ENCODE data around the gene GLTPD2. TPM values are rescaled to one million over a fixed set of nuclear protein-coding genes. Genes with fewer than 3 reads are reported as not detected.

GLTPD2 gene
- total RNA-seq, 1 donor from 2014 or later = not detected

GRCh38 chr17:4785311-4786105, 3.3 kb upstream of the GLTPD2 start:
- intact Hi-C loops (cut with DNase I) = loop anchor here (10.0 kb wide), 1 partner anchor 51 kb away; the partner anchor contains the start of genes CXCL16, MED11 and ZMYND15
- ATAC-seq (no peak), DNase-seq (no peak)
- Histone ChIP-seq H3K27me3 (ENCODE audit: low read depth) (peaks cover 48% of the 10 kb centered on the region), H3K27ac (no peak overlapping the region), H3K9me3 (no peaks in the 10 kb centered on the region), H3K4me1 (peaks cover 33% of the 10 kb centered on the region), H3K4me3 (peak overlapping the region; percentile 34), H3K36me3 (no peaks in the 10 kb centered on the region)
- no peak for TF ChIP-seq CTCF (IDR thresholded peaks at IDR 0.05)

- Histone ChIP-seq H3K27me3 (ENCODE audit: low read depth) (peaks cover 44% of the 10 kb centered on the region), H3K4me3 (peak within 1 kb of the TSS; percentile 34), H3K9me3 (no peaks in the 10 kb centered on the region), H3K36me3 (no peaks in the 10 kb centered on the region), H3K4me1 (peaks cover 33% of the 10 kb centered on the region), H3K27ac (no peak within 1 kb of the TSS)
- intact Hi-C loops (cut with DNase I) = loop anchor here (10.0 kb wide), 1 partner anchor 51 kb away; the partner anchor contains the start of genes CXCL16, MED11 and ZMYND15
- DNase-seq (no peak), ATAC-seq (no peak)
- TF ChIP-seq CTCF (IDR thresholded peaks at IDR 0.05) = no peak
Measured at GRCh38 chr17:4786106-4786511, 2.7 kb upstream of the GLTPD2 start, which contains the start of gene VMO1. Gene VMO1, minus strand, starts transcription at chr17:4786364. Its CDS starts 12 bp downstream, at chr17:4786352.

DNA sequence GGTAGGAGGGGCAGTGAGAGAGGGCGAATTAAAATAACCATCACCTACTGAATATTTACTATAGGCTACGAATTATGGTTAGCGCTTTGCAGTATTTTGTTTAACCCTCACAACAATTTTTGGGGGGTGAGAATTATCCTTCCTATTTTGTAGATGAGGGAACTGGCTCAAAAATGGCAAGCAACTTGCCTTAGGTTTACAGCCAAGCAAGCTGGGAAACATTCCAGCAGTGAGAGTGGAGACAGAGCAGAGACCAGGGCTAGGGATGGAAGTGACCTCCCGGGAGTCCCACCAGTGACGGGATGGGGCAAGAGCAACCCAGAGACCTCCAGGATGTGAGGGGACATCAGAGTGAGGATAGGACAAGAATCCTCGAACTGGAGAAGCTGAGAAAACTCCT, 2.2 kb upstream of the GLTPD2 start:
- no peaks in the 10 kb centered on the region for H3K9me3 ChIP-seq
- no peaks in the 10 kb centered on the region for H3K36me3 ChIP-seq
- peaks cover 33% of the 10 kb centered on the region for H3K4me1 ChIP-seq
- DNase-seq = no peak
- intact Hi-C loops (cut with DNase I) = loop anchor here (10.0 kb wide), 1 partner anchor 52 kb away; the partner anchor contains the start of genes CXCL16, MED11 and ZMYND15
- ATAC-seq = no peak
- peak overlapping the region; percentile 34 for H3K4me3 ChIP-seq
- H3K27me3 ChIP-seq (ENCODE audit: low read depth) = peaks cover 43% of the 10 kb centered on the region
- no peak for TF ChIP-seq CTCF (IDR thresholded peaks at IDR 0.05)
- H3K27ac ChIP-seq = no peak overlapping the region

- peak overlapping the region; percentile 76 for H3K4me3 ChIP-seq
- no peaks in the 10 kb centered on the region for H3K9me3 ChIP-seq
- no peak for TF ChIP-seq CTCF (IDR thresholded peaks at IDR 0.05)
- peaks cover 29% of the 10 kb centered on the region for H3K27me3 ChIP-seq (ENCODE audit: low read depth)
- H3K36me3 ChIP-seq = no peaks in the 10 kb centered on the region
- DNase-seq (no peak), ATAC-seq (no peak)
- intact Hi-C loops (cut with DNase I) = loop anchor here (10.0 kb wide), 1 partner anchor 53 kb away; the partner anchor contains the start of genes CXCL16, MED11 and ZMYND15
- no peak overlapping the region for H3K27ac ChIP-seq
- peaks cover 33% of the 10 kb centered on the region for H3K4me1 ChIP-seq
Measured at GRCh38 chr17:4788159-4788806, 481 bp upstream of the GLTPD2 start.

GRCh38 chr17:4789701-4789950, 862 bp downstream of the GLTPD2 start:
- peak overlapping the region; percentile 76 for H3K4me3 ChIP-seq

More at GRCh38 chr17:4789701-4789950, 862 bp downstream of the GLTPD2 start:
- intact Hi-C loops (cut with DNase I) = loop anchor here (10.0 kb wide), 1 partner anchor 55 kb away; the partner anchor contains the start of genes CXCL16, MED11 and ZMYND15
- no peak for ATAC-seq
- DNase-seq = no peak
- no peak for TF ChIP-seq CTCF (IDR thresholded peaks at IDR 0.05)
- H3K9me3 ChIP-seq = no peaks in the 10 kb centered on the region
- peaks cover 16% of the 10 kb centered on the region for H3K27me3 ChIP-seq (ENCODE audit: low read depth)
- H3K36me3 ChIP-seq = no peaks in the 10 kb centered on the region
- H3K4me1 ChIP-seq = peaks cover 33% of the 10 kb centered on the region
- H3K27ac ChIP-seq = peak overlapping the region; percentile 96

Data from lower lobe of right lung (tissue), 2 donors.